Bronchus fibroblast of lung (primary cell): ENCODE data around the gene WDR7. TPM values are rescaled to one million over a fixed set of nuclear protein-coding genes. Genes with fewer than 3 reads are reported as not detected.

Experiments used
- total RNA-seq: library from RNA; depleted of rRNA; stranded (reverse); fragments of >200 nt; gene quantifications from 2 replicates; pipeline ENCODE4 v1.2.3, GENCODE V29; 2015

Gene WDR7
- total RNA-seq: 6.8 and 6.9 TPM in 2 replicates

DNA sequence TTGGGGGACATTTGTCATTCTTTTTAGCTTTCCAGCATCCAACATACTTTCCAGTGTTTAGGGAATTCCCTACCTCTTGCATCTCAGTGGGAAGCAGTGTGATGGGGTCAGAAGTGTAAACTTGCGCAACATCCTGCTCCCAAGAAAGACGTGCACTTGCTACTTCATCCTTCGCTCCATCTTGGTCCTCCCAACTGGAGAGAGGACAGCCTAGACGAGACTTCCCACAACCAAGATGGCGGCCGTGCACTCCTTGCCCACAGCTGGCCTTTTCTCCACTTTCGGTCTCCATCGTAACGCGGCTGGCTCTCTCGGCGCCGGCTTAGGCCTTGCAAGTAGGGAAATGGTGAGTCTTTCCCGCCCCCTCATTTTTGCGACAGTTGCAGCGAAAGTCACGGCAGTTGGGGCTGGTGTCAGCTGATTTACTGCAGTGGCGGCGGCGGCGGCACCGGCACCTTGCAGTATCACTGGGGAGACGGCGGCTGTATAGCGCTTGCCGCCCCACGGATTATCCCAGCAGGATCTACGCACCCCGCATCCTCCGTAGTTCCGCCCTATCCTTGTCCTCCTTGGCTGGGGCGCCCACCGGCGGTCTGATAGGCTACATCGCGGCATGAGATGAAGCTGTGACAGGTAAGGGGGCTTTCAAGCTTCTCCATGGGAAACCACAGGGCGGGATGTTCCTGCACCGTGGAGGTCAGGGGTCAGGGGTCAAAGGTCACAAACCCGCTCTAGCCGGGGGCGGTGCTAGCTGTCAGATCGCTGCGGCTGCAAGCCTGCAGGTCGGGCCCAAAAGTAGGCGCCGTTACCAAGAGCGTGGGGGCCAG lies at the start of gene WDR7:
Gene WDR7 (plus strand): TSS at position 416 of the 827 bp plus-strand sequence. CDS start 21,157 bp downstream, outside the sequence.

DNA sequence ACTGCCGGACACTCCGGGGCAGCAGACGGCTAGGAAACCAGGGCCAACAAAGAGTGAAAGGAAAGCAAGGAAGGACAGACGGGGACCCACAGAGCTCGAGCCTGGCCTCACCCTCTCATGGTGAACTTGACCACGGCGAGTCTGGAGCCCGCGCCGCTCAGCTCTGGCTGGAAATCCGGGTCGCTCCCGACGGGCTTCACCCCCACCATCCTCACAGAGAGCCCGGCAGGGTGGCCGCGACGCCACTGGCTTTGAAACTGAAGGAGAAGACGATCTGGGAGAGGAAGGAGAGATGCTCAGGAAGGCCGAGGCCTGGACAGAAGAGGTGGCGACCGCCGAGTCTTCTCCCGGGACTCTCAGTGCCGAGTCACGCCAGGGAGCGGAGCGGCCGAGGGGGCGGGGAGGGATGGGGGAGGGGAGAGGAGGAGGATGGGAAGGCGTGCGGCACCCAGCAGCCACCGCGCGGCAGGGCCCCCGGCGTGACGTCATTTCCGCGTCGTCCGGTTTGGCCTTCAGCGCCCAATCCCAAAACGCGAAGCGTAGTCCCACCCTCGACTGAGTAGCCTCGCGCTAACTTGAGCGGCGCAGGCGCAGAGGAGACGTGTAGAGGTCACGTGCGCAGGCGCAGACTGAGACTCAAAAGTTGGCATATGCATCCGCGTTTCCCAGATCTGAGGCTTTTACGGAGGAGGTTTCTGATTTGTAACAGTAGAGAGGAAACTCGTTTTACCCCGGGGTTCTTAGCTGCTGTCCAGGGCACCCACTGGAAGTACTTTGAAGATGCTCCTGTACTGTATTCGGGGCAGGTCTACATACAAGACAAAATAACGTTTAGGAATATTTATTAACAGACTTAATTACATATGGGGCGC lies 12.7 kb upstream of the WDR7 start, which contains the start of gene TXNL1:
Gene TXNL1 (minus strand): TSS at position 361 of the 872 bp plus-strand sequence. CDS start 152 bp downstream, at position 209.

Other genes with a start within 250 kb of the WDR7 start
- gene TXNL1, start 12.8 kb upstream of the WDR7 start, total RNA-seq: 58.5 and 63.5 TPM in 2 replicates